IPS DF 6.9 (cell line): ENCODE results near the gene PLXNB2.

ENCODE experiments used
- DNase-seq: peaks from one replicate; pipeline ENCODE4 v3.0.0-alpha.2; 2013; ENCODE audit warnings: low read depth, low spot score
- H3K27ac ChIP-seq: one replicate; pipeline ENCODE4 v1.5.1; 2013; ENCODE audit warnings: low read length, control low read depth
- H3K27me3 ChIP-seq: 2 replicates; pipeline ENCODE4 v1.6.1; 2013; ENCODE audit warnings: mild to moderate bottlenecking, low read length; ENCODE audit not compliant: control insufficient read depth, insufficient read depth
- H3K36me3 ChIP-seq: 2 replicates; pipeline ENCODE4 v1.6.1; 2013; ENCODE audit warnings: low read length; ENCODE audit not compliant: control insufficient read depth, insufficient read depth
- H3K4me1 ChIP-seq: 2 replicates; pipeline ENCODE4 v1.6.1; 2013; ENCODE audit warnings: low read length; ENCODE audit not compliant: control insufficient read depth, insufficient read depth
- H3K4me3 ChIP-seq: 2 replicates; pipeline ENCODE4 v1.5.1; 2013; ENCODE audit warnings: mild to moderate bottlenecking, low read length
- H3K9me3 ChIP-seq: 2 replicates; pipeline ENCODE4 v1.6.1; 2013; ENCODE audit warnings: low read length, inconsistent platforms; ENCODE audit not compliant: control insufficient read depth, insufficient read depth
- WGBS: extraction: QIAGEN DNeasy Blood & Tissue Kit; methylation state at CpG from one replicate; pipeline ENCODE4 v1.1.7; 2013; ENCODE audit warnings: mixed read lengths, missing lambda C conversion rate; ENCODE audit not compliant: insufficient read length, insufficient coverage; 5-methylcytosine and 5-hydroxymethylcytosine counted together

The PLXNB2 gene

GRCh38 chr22:50286701-50287318 lies 20.6 kb downstream of the PLXNB2 start:
- WGBS: no CpG with 5 or more reads among the region's 40 CpGs
- Histone ChIP-seq H3K27ac (no peak overlapping the region), H3K27me3 (no peaks in the 10 kb centered on the region), H3K4me3 (no peak overlapping the region), H3K9me3 (no peaks in the 10 kb centered on the region), H3K36me3 (peaks cover 44% of the 10 kb centered on the region), H3K4me1 (no peaks in the 10 kb centered on the region; the same call in 1 of the 2 replicates)
- DNase-seq: no peak

GRCh38 chr22:50286275-50286674 lies 21.2 kb downstream of the PLXNB2 start:
- H3K27ac ChIP-seq: no peak overlapping the region
- no peaks in the 10 kb centered on the region; the same call in 1 of the 2 replicates for H3K4me1 ChIP-seq
- H3K36me3 ChIP-seq: peaks cover 49% of the 10 kb centered on the region
- no peaks in the 10 kb centered on the region for H3K9me3 ChIP-seq
- no CpG with 5 or more reads among the region's 21 CpGs for WGBS
- no peak overlapping the region for H3K4me3 ChIP-seq
- H3K27me3 ChIP-seq: no peaks in the 10 kb centered on the region
- DNase-seq: no peak

DNA sequence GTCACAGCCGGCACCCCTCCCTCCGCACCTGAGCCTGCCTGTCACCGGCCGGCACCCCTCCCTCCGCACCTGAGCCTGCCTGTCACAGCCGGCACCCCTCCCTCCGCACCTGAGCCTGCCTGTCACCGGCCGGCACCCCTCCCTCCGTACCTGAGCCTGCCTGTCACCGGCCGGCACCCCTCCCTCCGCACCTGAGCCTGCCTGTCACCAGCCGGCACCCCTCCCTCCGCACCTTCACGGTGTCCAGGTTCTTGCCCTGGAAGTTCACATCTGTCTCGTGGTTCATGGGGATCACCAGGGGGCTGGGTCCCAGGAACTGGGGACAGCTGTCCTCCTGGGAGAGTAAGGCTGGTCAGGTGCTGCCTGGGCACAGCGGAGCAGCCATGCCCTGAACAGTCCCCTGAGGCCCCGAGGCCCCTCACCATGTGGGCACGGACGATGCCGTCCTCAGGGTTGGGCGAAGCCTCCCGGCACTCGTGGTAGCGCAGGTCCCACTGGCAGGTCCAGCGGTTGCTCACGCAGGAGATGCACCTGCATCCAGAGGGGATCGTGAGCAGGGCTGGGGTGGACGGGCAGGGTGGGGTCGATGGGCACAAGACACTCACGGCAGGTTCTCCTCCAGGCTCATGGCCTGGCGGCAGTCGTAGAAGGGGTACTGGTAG lies 21.7 kb downstream of the PLXNB2 start:
- no peak overlapping the region for H3K4me3 ChIP-seq
- no peaks in the 10 kb centered on the region for H3K9me3 ChIP-seq
- peaks cover 54% of the 10 kb centered on the region for H3K36me3 ChIP-seq
- H3K27ac ChIP-seq: no peak overlapping the region
- no CpG with 5 or more reads among the region's 34 CpGs for WGBS
- no peak for DNase-seq
- no peaks in the 10 kb centered on the region for H3K27me3 ChIP-seq
- no peaks in the 10 kb centered on the region; the same call in 1 of the 2 replicates for H3K4me1 ChIP-seq

DNA sequence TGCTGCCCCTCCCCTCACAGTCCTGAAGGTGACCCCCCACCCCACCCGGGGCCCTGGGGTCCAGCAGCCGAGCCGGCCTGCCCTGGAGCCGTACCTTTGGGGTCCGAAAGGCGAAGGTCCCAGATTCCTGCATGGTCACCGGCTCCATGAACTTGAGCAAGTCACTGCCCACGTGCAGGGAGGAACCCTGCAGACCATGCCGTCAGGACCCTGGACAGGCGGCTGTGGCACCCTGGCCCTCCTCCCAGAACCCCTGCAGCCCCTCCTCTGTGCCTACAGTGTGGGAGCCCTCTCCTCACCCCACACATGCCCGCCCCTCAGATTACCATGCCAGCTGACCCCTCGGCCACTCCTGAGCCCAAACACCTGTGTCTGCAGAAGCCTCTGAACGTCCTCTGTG lies 23.0 kb downstream of the PLXNB2 start:
- Histone ChIP-seq H3K4me3 (no peak overlapping the region), H3K27ac (no peak overlapping the region), H3K9me3 (no peaks in the 10 kb centered on the region), H3K36me3 (peaks cover 58% of the 10 kb centered on the region), H3K4me1 (no peaks in the 10 kb centered on the region; the same call in 1 of the 2 replicates), H3K27me3 (no peaks in the 10 kb centered on the region)
- WGBS: no CpG with 5 or more reads among the region's 13 CpGs
- DNase-seq: no peak

- peaks cover 59% of the 10 kb centered on the region for H3K36me3 ChIP-seq
- H3K9me3 ChIP-seq: no peaks in the 10 kb centered on the region
- no peak overlapping the region for H3K4me3 ChIP-seq
- no peaks in the 10 kb centered on the region for H3K27me3 ChIP-seq
- no peak overlapping the region for H3K27ac ChIP-seq
- no peak for DNase-seq
- no CpG with 5 or more reads among the region's 30 CpGs for WGBS
- no peaks in the 10 kb centered on the region; the same call in 1 of the 2 replicates for H3K4me1 ChIP-seq
Observed at GRCh38 chr22:50283821-50284220, 23.6 kb downstream of the PLXNB2 start.

DNA sequence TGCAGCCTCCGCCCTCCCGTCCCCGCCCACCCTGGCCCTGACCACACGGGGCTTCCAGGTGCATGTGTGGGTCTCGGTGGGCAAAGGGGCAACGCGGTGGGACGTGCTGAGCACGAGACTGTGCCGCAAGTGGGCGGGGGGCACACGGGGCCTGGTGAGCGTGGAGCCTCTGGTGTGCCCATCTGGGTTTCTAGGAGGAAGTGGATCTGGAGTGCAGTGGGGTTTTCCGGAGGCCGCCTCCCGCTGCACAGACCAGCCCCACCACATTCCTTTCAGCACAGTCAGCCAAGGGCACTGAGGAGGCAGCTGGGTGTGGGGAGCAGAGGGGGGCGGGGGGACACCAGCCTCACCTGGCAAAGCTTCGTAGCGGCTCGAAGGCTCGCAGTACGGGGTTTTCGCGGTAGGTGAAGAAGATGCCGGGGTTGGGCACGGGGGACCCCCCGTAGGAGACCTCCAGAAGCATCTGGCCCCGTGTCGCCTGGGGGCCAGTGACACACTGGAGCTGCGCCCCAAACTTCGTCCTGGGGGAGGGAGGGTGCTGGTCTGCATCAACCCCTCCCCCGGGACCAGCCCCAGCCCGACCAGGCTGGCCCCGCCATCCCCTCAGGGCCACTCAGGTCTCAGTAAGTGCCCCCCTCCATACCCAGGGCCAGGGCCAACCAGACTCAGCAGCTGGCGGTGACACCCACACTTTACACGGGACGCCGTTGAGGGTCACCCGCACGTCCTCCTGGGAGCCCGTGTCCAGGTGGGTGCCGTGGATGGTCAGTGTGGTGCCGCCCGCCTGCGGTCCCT lies 24.9 kb downstream of the PLXNB2 start:
- WGBS: no CpG with 5 or more reads among the region's 45 CpGs
- Histone ChIP-seq H3K27me3 (no peaks in the 10 kb centered on the region), H3K4me1 (no peaks in the 10 kb centered on the region; the same call in 1 of the 2 replicates), H3K36me3 (peaks cover 65% of the 10 kb centered on the region), H3K27ac (no peak overlapping the region), H3K4me3 (no peak overlapping the region), H3K9me3 (no peaks in the 10 kb centered on the region)
- no peak for DNase-seq

DNA sequence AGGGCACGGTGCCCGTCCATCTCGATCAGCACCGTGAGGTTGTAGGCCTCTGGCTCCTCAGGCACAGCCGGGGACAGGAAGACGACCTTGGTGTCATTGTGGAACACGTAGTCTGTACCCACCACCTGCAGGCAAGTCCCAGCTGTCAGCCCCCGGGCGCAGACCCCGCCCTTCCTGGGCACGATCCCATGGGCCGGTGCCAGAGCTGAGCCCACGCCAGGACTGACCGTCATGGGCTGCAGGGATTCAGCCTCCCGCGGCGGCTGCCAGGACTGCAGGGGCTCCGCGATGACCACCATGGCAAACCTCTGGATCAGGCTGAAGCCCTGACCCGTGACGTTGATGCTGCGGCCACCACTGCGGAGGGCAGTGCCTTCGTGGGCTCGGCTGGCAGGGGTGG lies 25.5 kb downstream of the PLXNB2 start:
- no CpG with 5 or more reads among the region's 25 CpGs for WGBS
- H3K27me3 ChIP-seq: no peaks in the 10 kb centered on the region
- peaks cover 67% of the 10 kb centered on the region for H3K36me3 ChIP-seq
- H3K9me3 ChIP-seq: no peaks in the 10 kb centered on the region
- no peak overlapping the region for H3K27ac ChIP-seq
- H3K4me3 ChIP-seq: no peak overlapping the region
- no peaks in the 10 kb centered on the region; the same call in 1 of the 2 replicates for H3K4me1 ChIP-seq
- no peak for DNase-seq

GRCh38 chr22:50281384-50281760 lies 26.1 kb downstream of the PLXNB2 start:
- WGBS: no CpG with 5 or more reads among the region's 36 CpGs
- H3K9me3 ChIP-seq: no peaks in the 10 kb centered on the region
- H3K27ac ChIP-seq: no peak overlapping the region
- H3K4me1 ChIP-seq: no peaks in the 10 kb centered on the region; the same call in 1 of the 2 replicates
- no peaks in the 10 kb centered on the region for H3K27me3 ChIP-seq
- H3K4me3 ChIP-seq: no peak overlapping the region
- DNase-seq: no peak
- H3K36me3 ChIP-seq: peaks cover 70% of the 10 kb centered on the region

DNA sequence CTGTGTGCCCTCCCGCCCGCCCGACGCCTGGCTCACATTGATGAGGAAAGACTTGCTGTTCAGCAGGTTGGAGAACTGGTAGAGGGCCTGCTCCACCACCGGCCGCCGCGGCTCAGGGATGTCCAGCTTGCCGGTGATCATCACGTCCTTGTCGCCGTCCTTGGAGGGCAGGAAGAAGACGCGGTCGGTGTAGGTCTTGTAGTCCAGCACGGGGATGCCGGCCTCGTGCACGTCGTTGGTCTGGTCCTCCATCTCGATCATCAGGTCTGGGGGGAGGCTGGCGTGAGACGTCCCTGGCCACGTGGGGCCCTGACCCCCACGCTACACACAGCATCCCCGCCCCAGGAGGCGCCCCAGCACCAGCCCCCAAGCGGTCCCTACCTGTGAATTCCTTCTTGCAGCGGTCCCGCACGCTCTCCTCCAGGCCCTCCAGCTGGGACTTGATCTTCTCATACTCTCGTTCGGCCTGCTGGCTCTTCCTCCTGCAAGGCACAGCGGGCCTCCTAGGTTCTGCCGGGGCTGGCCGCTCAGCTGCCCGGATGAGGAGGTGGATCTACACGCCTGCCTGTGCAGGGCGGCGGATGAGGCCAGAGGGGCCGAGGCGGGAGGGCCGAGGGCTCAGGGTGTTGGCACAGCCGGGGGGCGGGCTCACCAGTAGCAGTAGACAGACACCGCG lies 26.6 kb downstream of the PLXNB2 start:
- Histone ChIP-seq H3K4me1 (no peaks in the 10 kb centered on the region; the same call in 1 of the 2 replicates), H3K27me3 (no peaks in the 10 kb centered on the region), H3K9me3 (no peaks in the 10 kb centered on the region), H3K27ac (no peak overlapping the region), H3K36me3 (peaks cover 73% of the 10 kb centered on the region), H3K4me3 (no peak overlapping the region)
- DNase-seq: no peak
- WGBS: no CpG with 5 or more reads among the region's 47 CpGs
